CD4-positive, alpha-beta T cell treated with Interleukin-12 subunit alpha and Interleukin-12 subunit beta, for 1 hour (primary cell): ENCODE data around the gene SLC6A4.
A peak's percentile ranks its signal among the peaks of the same experiment; 100 is the strongest.

Experiments used
- DNase-seq: peaks from one replicate; pipeline ENCODE4 v3.0.0-alpha.2; 2020

Gene SLC6A4

DNA sequence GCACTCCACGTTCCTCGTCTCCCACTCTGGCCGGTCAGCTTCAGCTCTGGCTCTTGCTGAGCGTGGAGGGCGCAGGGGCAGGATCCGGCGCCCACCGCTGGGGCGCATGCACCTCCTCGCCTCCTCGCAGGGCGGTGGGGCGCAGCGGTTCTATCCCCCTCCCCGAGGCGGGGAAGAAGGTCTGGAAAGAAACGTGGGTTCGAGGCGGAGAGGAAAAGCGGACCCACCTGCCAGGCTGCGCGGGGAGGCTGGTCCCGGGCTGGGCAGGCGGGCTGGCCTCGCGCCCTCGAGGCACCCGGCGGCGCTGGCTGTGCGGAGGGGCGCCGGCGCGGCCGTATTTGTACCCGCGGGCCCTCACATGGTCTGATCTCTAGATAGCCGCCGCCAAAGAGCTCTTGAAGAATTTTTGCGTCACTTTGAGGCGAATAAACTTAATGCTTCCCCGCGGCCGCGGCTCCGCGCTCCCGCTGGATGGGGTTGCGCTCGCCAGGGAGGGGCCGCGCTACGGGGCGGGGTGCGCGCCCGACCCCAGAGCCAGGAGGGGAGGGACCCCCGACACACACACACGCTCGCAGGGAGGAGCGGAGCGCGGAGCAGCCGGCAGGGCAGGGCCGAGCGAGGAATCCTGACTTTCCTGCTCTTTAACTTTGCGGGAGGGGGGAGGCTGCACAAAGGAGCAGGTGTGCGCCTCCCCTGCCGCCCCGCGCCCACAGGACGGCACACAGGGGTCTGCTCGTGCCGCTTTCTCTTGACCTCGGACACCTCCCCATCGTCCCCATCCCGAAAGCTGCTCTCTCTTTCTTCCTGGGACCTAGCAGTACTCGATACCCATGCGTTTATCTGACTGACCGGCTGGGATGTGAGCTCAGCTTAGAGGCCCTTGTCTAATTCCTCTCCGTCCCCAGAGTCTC is at the start of gene SLC6A4:
Gene SLC6A4 (minus strand): TSS at position 312 of the 911 bp plus-strand sequence. CDS start 13,739 bp downstream, outside the sequence.
- DNase-seq = no peak

DNA sequence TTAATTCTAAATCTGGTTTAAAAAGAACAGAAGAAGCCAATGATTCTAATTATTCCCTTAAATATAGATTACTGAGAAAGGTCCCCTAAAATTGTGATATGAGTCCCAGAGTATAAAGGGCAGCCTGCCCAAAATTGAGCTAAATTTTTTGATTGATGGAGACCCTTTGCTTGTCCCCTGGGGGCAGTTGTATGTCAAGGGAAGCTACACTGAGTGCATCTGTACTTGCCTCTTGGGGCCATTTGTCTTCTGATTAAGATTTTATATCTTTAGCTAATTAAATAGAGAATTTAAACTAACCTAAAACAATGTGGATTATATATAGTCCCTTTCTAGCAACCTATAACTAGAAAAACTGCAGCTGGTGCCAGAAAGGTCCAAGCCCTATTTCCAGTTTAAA is 43.7 kb upstream of the SLC6A4 start:
- DNase-seq = no peak

GRCh38 chr17:30278032-30278431 is 42.5 kb upstream of the SLC6A4 start:
- DNase-seq = peak; percentile 5

DNA sequence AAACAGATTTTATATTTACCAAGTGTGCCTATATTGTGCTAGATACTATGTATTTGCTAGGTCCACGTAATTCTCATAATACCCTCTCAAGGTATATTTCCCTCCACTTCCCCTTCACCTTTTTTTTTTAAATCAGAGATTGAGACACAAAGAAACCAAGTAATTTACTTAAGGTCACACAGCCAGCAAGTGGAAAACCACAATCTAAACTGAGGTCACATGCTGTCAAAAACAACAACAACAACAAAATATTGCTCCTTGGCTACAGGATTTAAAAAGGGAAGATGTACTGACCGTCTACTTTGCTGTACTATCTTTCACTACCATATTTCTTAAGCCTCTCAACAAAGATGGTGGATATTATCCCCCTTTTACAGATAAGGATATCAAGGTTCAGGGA is 40.4 kb upstream of the SLC6A4 start:
- no peak for DNase-seq

DNA sequence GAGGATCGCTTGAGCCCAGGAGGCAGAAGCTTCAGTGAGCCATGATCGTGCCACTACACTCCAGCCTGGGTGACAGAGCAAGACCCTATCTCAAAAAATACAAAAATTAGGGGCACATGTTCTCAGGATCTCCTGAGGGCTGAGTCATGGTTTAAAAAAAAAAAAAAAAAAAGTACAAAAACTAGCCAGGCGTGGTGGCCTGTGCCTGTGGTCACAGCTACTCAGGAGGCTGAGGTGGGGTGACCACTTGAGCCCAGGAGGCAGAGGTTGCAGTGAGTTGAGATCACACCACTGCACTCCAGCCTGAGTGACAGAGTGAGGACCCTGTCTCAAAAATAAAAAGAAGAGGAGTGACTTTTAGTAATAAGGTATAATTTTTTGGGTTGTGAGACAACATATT is 39.4 kb upstream of the SLC6A4 start:
- no peak for DNase-seq

DNA sequence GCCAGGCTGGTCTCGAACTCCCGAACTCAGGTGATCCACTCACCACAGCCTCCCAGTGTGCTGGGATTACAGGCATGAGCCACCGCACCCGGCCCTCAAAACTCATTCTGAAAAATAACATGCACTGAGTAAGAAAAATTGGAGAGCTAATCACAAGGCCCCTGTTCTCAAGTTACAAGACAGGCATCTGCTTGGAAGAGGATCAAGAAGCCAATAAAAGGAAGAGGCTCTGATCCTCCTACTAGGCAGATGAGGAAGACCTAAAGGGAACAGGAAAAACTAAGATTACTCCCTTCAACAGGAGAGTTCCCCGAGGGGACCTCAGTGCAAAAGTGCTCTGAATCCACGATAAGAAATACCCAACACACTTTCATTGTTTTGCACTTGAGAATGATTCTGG is 37.9 kb upstream of the SLC6A4 start:
- DNase-seq = no peak

- DNase-seq = no peak
These were observed 35.6 kb upstream of the SLC6A4 start for GRCh38 chr17:30271102-30271501.

DNA sequence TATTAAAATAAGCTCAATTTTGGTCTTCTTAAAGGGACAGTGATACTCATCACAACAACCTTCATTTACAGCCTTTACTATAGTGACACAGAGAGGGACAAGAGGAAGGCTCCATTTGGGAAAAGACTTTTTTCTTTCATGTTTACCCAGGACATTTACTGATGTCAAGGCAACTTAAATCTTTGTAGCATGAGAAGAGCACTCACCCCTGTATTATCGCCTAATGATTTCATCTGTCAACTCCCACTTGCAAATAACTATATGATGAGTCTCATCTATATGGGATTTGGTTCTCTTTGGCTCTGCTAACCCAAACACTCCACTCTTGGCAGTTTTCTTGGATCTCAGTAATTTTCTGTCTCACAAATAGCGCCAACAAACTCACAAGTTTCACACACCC is 32.1 kb upstream of the SLC6A4 start:
- no peak for DNase-seq

DNA sequence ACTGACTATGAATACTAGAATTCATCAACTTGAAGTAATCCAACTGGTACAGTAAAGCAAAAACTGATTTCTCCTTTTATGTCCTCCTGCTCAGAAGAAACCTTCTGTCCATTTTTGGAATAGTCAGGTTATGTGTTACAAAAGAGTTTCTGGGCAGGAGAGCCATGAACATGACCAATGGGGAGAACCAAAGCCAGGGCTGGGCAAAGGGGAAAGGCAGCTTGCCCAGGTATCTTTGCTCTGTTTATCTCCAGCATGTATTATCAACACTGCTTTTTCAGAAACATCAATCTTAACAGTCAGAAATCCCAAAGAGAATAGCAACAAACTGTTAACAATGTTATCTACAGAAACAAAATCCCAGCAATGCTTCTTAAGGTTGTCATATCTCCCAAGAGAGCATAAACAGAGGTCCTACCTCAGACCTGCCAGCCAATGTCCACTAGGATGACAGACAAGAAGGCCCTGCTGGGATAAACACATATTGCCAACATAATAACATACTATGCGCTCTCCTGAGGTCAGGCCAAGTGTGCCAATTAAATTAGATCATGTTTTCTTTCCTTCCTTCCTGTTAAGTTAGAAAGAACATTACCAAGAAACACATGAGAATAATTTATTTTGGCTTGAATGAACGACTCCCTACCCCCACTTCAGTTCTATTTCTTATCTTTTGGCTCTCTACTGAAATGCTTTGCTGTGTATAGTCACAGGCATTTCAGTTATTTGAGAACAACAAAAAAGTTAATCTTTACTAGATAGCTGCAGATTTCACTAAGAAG is 28.2 kb upstream of the SLC6A4 start:
- DNase-seq = no peak

- DNase-seq = no peak
These were observed 21.4 kb upstream of the SLC6A4 start for GRCh38 chr17:30256756-30257506.

DNA sequence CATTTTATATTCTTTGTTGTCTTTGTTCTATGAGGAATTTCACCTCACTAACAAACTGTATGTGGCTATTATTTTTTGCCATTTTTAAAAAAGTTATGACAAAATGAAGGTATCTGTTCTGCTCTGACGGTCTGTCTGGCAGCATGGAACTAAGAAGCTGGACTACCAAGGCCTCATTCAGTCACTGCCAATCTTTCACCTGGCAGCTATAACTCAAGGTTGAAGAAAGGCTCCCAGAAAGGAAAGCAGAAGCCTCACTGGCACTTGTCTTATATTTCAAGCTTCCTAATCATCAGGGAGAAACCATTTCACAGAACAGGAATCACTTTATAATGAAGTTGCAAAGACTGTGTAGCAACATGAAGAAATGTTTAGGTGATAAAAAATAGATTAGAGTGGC is 18.7 kb upstream of the SLC6A4 start:
- DNase-seq = no peak

- DNase-seq = no peak
These were observed 17.8 kb upstream of the SLC6A4 start for GRCh38 chr17:30253312-30253711.

DNA sequence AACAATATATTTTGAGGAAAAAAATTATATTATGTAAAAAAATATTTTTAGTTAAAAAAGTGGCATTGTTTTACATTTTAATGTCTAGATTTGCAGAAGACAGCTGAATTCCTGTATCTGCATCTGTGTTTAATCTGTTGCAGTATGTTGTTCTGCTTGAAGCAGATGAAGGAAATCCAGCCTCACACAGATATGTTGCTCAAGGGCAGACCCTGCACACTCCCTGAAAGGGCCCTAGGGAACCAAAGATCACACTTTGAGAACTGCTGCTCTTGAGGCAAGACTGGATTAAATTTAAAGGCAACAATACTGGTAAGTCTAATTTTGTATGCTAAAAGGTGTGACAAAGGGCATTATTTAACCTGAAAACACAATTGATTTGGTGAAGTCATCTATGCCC is 16.4 kb upstream of the SLC6A4 start:
- DNase-seq = no peak

DNA sequence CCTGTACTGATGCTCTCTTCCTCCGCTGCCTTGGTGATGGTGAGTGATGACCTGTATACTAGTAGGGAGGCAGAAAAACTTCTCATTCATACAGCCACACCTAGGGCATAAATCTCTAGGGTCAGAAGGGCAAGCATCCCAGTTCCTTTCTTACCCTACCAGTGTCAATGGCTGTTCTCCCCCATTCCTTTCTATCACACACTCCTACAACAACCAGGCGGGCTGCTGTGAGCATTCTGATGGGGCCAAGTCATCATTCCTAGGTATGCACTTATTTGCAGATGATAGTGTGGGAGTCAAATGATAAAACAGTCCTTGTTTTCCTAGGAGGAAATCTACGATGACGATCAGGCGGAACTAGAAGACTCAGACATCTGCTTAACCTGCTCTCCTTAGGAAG is 14.0 kb upstream of the SLC6A4 start:
- no peak for DNase-seq

DNA sequence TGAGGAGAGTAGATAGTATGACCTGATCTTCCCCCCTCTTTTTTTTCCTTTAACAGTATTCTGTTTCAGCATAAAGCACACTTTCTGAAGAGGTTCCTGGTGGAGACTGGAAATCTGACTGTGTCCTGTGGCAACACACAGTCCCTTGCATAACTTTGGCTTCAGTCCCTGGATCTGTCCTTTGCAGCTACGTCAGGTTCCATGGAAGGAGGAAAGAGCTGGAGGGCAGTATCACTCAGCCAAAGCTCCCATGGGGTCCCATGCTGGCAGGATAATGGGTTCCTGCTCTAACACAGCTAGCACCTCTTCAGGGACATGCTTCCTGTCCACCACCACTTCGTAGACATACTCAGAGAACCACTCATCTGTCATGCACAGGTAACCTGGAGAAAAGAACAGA is 13.3 kb upstream of the SLC6A4 start:
- no peak for DNase-seq

- no peak for DNase-seq
These were observed 11.0 kb upstream of the SLC6A4 start for GRCh38 chr17:30246460-30246859.

DNA sequence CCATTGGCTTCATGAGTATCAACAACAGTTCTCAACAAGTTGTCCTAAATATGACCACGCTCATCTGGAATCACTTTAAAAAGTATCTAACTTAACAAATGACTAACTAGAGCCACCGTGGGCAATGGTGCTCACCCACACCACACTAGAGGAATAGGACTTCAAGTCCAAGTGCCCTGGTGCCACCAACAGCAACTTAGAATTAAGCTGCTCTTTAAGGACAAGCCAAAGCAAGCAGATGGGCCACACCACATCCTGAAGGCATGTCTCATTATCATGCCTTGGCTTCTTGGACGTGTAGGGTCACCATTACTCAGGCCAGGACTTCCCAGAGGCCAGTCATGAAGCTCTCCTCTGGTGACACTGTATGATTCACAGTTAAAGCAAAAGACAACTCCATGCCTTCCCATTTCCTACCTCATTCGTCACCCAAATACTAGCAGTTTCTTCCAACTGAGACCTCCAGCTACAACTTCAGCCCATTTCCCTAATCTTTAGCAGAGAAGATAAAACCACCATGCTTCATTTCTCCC is 9.4 kb upstream of the SLC6A4 start:
- DNase-seq = no peak

DNA sequence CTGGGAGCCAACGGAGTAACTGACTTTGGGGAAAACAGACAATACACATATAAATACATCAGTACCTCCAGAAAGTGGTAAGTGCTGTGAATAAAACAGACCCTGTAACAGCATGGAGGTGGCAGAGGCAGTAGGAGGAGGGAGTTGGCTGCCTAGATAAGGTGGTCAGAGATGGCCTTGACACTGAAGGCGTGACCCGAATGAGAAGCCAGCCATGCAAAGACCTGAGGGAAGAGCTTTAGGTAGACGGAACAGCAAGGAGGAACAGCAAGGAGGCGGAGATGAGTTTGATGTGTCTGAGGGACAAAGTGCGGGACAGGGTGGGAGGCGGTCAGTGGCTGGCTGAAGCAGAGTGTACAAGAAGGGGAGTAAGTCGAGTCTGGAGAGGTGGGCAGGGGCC is 8.1 kb upstream of the SLC6A4 start:
- no peak for DNase-seq

DNA sequence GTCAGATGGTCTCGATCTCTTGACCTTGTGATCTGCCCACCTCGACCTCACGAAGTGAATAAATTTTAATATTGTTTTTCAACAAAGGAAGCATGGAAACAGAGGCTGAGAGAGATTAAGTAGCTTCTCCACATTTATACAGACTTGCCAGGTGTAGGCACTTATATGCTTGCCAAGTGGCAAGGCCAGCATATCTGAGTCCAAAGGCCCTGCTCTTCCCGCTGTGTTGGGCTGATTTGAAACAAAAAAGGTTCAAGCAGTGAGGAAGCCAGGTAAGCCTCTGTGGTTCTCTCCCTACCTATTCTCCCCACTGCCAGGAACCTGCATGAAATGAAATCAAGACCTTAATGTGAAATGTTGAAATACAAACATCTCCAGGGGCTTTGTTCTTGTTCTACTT is 7.5 kb upstream of the SLC6A4 start:
- DNase-seq = no peak

- DNase-seq = no peak
These were observed 5.6 kb upstream of the SLC6A4 start for GRCh38 chr17:30241051-30241450.

- no peak for DNase-seq
These were observed 4.7 kb upstream of the SLC6A4 start for GRCh38 chr17:30240177-30240576.

- DNase-seq = no peak
These were observed 3.6 kb upstream of the SLC6A4 start for GRCh38 chr17:30239089-30239462.

- no peak for DNase-seq
These were observed 3.0 kb upstream of the SLC6A4 start for GRCh38 chr17:30238387-30239088.
